Thoracic aorta (tissue), 2 donors: Measurements from ENCODE around the gene SPINT1. TPM values are rescaled to one million over a fixed set of nuclear protein-coding genes. Genes with fewer than 3 reads are reported as not detected.

Experiments
- ATAC-seq: fragments of 150-250 bp; one replicate; pipeline ENCODE4 v1.8.0; 2017; ENCODE audit warnings: low read depth; ENCODE audit not compliant: insufficient number of reproducible peaks, low FRiP score
- DNase-seq: peaks from one replicate; pipeline ENCODE4 v3.0.0-alpha.2; 2020; ENCODE audit warnings: low spot score
- H3K27ac ChIP-seq, 2 donors: fragments of 200-600 bp; sonication (generic); 1 replicate in 1 of 2; 2 replicates in 1 of 2; pipeline ENCODE4 v1.5.1; 2016; ENCODE audit warnings: mild to moderate bottlenecking in 2 of 2, moderate library complexity in 2 of 2
- H3K27me3 ChIP-seq: fragments of 200-600 bp; sonication (generic); replicated peaks from 2 replicates; pipeline ENCODE4 v1.6.0; 2016; ENCODE audit warnings: mild to moderate bottlenecking; ENCODE audit not compliant: insufficient read depth
- H3K36me3 ChIP-seq: fragments of 200-600 bp; sonication (generic); one replicate; pipeline ENCODE4 v1.5.1; 2016
- H3K4me1 ChIP-seq, 2 donors: fragments of 200-600 bp; sonication (generic); 1 replicate in 1 of 2; 2 replicates in 1 of 2; pipeline versions ENCODE4 v1.5.1 to v1.6.0; 2016; ENCODE audit warnings: low read depth in 2 of 2, mild to moderate bottlenecking in 1 of 2; ENCODE audit not compliant: control insufficient read depth in 1 of 2
- H3K4me3 ChIP-seq: fragments of 200-600 bp; sonication (generic); 2 replicates; pipeline ENCODE4 v1.5.1; 2016; ENCODE audit warnings: mild to moderate bottlenecking
- H3K9me3 ChIP-seq: fragments of 200-600 bp; sonication (generic); 2 replicates; pipeline ENCODE4 v1.5.1; 2016
- CTCF ChIP-seq: fragments of 200-600 bp; sonication (generic); IDR thresholded peaks from one replicate; pipeline ENCODE4 v1.5.1; 2019; ENCODE audit warnings: antibody characterized with exemption
- total RNA-seq, 2 donors: library from RNA; depleted of rRNA; stranded (reverse); fragments of >200 nt; gene quantifications; one replicate each; pipeline versions ENCODE4 v1.1.0 to v1.2.3, GENCODE V29; 2016

Gene SPINT1
- total RNA-seq, 2 donors from 2014 or later, result 4.6 to 4.8 TPM

- Histone ChIP-seq H3K9me3 (no peaks in the 10 kb centered on the region), H3K27me3 (no peaks in the 10 kb centered on the region), H3K4me1 (peaks cover 20 to 26% of the 10 kb centered on the region in 2 donors), H3K36me3 (peaks cover 7% of the 10 kb centered on the region), H3K4me3 (peak overlapping the region; percentile 76), H3K27ac (peak overlapping the region; percentile 88 to 96)
- no peak for TF ChIP-seq CTCF
- ATAC-seq, result peak; percentile 37
- no peak for DNase-seq
Measured at GRCh38 chr15:40906991-40907802, 63.3 kb downstream of the SPINT1 start.

Other genes with a start within 250 kb of the SPINT1 start
- 10 to 100 TPM in 1 of 2 donors, under 1 TPM in 1; 0.27 to 11.4 TPM for gene KNL1, start 249.8 kb upstream of the SPINT1 start, total RNA-seq
- under 1 TPM in 1 of 2 donors, not detected in 1; 0.27 TPM for gene RAD51, start 148.9 kb upstream of the SPINT1 start, total RNA-seq
- gene RMDN3, start 88.8 kb upstream of the SPINT1 start, total RNA-seq, result 10 to 100 TPM; 17.2 to 34.5 TPM
- 10 to 100 TPM; 14.1 to 17.2 TPM for gene GCHFR, start 80.0 kb upstream of the SPINT1 start, total RNA-seq
- under 1 TPM in 1 of 2 donors, not detected in 1; 0.54 TPM for gene C15orf62, start 74.1 kb upstream of the SPINT1 start, total RNA-seq
- 10 to 100 TPM; 10.9 to 17.3 TPM for gene ZFYVE19, start 37.0 kb upstream of the SPINT1 start, total RNA-seq
- 10 to 100 TPM in 1 of 2 donors, 1 to 10 TPM in 1; 6.1 to 20.4 TPM for gene DNAJC17, start 36.6 kb upstream of the SPINT1 start, total RNA-seq
- gene PPP1R14D, start 15.3 kb upstream of the SPINT1 start, total RNA-seq, result not detected
- gene RHOV, start 30.2 kb downstream of the SPINT1 start, total RNA-seq, result not detected
- 10 to 100 TPM; 26.0 to 37.9 TPM for gene VPS18, start 50.4 kb downstream of the SPINT1 start, total RNA-seq
- gene DLL4, start 85.3 kb downstream of the SPINT1 start, total RNA-seq, result 10 to 100 TPM in 1 of 2 donors, 1 to 10 TPM in 1; 6.2 to 13.0 TPM
- gene CHAC1, start 109.4 kb downstream of the SPINT1 start, total RNA-seq, result 1 to 10 TPM; 3.9 to 7.3 TPM